ENCODE results near the gene PRKD3.

Gene PRKD3

GRCh38 chr2:37324786-37325624, at the start of gene PRKD3:
Gene PRKD3, minus strand, starts transcription at chr2:37324833. Its CDS starts 8,309 bp downstream, at chr2:37316524.
- peak; percentile 91 for DNase-seq

- DNase-seq = no peak
Measured at GRCh38 chr2:37372000-37372399, 47.4 kb upstream of the PRKD3 start.

DNA sequence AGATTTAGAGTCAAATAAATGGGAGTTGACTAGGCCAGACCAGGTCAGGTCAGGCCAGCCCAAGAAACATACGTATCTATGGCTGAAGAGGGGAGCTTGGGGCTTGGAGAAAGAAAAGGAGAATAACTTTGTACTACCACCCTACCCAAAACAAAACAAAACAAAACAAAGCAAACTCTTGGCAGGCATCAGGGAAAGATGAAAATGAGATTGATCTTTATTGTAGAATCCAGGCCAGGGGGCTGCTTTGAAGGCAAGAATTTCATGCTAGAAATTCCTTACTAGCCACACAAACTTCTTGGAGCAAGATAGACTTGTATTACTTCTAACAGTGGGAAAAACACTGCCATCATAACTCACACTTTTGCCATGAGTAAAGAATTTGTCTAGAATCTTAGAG, 46.0 kb upstream of the PRKD3 start:
- DNase-seq = no peak

- no peak for DNase-seq
Measured at GRCh38 chr2:37367984-37368383, 43.4 kb upstream of the PRKD3 start.

DNA sequence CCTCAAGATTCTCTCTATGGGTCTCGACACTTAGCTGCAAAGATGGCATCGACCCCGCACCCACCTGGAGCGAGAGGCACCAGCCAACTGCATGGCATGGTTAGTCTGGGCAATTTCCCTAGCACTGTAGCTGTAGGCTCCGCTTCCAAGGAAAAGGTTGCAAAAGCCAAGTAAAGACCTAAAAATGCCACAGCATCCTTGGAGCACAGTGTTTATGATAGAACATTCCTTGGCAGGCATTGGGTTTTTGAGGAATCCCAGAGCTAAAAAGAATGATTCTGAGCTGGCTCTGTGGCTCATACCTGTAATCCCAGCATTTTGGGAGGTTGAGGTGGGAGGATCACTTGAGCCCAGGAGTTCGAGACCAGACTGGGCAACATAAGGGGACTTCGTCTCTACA, 42.7 kb upstream of the PRKD3 start:
- DNase-seq = no peak

DNA sequence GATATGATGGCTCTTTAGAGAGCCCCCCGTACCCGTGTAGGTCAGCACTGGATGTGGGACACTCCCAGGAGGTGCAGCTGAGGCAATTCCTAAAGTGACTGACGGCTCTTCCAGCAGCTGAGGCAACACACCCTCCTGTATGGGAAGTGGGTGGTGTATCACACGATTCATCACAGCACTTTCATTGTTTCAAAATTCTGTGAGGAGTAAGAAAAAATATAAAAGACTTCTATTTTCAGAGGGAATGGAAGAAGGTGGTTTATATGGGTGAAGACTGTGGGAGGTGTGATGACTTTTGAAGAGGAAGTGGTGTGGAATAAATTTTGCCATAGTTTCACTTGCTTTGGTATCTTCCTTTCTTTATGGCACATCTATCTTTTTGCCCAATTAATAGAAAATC, 42.1 kb upstream of the PRKD3 start:
- DNase-seq = no peak

GRCh38 chr2:37365669-37366068, 41.0 kb upstream of the PRKD3 start:
- DNase-seq = no peak

- DNase-seq = no peak
Measured at GRCh38 chr2:37364351-37364750, 39.7 kb upstream of the PRKD3 start.

GRCh38 chr2:37361994-37362698, 37.5 kb upstream of the PRKD3 start:
- DNase-seq = no peak

DNA sequence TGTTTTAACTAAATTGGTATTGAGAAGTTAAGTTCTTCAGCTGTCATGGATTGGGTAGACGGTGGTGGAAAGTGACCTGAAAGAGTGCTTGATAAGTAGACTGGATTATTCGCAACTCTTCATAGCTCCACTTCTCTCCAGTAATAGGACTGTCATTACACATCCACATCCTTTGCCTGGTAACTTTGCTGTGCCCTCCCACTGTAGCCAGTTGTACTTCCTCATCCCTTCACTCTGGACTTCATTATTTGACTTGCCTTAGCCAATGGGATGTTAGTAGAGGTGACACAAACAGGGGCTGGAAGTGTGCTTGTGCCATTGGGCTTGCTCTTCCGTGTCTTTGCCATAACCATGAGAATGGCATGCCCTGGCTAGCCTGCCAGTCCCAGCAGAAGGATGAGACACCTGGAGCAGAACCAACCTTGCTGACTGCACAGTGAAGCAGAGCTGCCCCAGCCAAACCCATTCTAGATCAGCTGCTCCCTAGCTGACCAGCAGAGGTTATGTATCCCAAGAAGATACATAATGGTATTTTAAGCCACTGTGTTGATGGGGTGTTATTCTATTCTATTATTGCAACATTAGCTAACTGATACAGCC, 36.7 kb upstream of the PRKD3 start:
- no peak for DNase-seq

GRCh38 chr2:37358466-37358865, 33.8 kb upstream of the PRKD3 start:
- no peak for DNase-seq

- DNase-seq = no peak
Measured at GRCh38 chr2:37357530-37357929, 32.9 kb upstream of the PRKD3 start.

DNA sequence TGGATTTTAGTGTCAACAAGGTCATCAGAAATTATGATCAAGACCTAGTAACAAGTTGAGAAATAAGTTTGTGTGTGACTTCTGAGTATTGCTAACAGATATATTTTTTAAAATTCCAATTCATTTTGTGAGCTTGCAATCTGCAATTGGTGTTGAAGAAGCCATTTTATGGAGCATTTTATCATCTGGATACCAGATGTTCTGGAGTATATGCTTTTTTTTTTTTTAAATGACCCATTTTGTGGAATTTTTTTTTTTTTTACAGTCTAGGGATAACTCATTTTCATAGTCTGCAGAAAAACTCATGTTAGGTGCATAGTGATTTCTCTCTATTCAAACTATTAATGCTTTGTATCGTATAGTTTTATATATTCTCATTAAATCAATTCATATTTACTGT, 32.4 kb upstream of the PRKD3 start:
- no peak for DNase-seq

GRCh38 chr2:37356299-37356698, 31.7 kb upstream of the PRKD3 start:
- DNase-seq = no peak

DNA sequence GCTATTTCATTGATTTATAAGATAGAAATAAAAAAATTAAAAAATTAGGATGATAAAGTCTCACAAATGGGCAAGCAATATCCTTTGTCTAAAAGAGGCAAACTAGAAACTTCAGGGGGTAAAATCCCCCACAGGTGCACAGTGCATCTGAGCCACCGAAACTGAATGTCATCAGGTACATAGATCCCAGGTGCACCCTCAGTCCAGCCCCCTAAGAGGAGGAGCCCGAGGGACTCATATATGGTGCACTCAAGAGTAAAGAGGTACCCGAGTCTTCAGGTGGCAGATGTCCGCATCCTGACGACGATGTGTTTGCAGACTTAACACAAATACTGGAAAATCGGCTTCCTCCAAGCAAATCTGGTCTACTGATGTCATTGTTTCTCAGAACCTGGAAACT, 31.1 kb upstream of the PRKD3 start:
- DNase-seq = no peak

DNA sequence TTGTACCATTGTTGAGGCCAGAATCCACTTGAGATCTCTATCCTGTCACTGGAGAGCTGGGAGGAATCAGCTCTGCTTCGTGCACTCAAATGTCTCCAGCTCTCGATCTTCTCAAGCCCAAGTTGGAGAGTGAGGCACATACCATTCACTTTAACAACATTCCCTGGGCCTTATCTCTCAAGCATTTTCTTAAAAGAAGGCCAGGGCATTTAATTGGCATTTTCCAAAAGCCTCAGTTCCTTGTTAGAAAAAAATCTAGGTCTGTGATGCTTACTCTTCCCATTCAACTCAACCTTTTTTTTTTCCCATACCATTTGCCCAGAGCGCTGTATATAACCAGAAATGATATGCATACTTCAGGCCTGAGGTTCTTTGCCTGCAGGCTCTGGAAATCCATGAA, 29.9 kb upstream of the PRKD3 start:
- no peak for DNase-seq

DNA sequence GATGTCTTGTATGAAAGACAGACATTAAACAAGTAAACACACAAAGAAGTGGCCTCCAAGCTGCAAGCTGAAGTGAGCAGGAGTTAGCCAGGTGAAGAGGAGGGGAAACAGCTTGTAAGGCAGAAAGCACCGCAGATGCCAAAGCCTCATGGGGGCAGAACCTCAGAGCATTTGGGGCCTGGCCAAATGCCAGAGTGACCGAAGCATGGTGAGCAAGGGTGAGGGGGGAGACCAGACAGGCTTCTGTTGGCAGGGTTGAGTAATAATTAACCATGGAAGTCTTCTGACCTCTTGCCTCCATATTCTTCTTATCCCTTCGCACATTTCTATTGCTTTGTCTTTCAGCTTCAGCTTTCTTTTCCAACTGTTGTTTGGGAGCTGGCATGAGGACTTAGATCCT, 25.4 kb upstream of the PRKD3 start:
- DNase-seq = no peak

DNA sequence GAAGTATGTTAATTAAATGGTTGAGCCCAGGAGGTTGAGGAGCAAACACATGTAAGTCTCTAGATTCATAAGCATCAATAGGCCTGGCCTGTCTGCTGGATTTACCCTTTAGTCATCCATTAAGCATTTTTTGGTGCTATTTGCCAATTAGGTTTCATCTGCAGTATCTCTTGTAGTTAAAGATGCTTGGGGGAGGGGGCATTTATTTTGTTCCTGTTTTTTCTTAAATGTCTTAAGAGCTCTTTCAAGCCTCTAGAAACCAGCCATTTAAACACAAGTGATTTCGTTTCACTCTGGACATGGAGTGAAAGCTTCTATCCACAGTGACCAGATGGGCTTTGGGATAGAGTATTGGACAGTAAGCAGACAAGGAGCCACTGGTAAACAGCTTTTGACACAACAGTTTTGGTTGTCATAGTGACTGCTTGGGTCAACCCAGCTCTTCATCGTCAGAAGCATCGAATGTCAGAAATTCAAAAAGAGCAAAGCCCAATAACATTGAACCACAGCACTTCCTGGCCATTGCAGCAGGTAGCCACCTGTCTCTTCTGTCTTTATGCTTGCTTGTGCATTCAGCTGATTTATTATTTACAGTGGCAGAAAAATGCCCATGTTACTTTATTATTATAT, 24.7 kb upstream of the PRKD3 start:
- DNase-seq = no peak

- DNase-seq = no peak
Measured at GRCh38 chr2:37348155-37348554, 23.5 kb upstream of the PRKD3 start.

- DNase-seq = peak; percentile 60
Measured at GRCh38 chr2:37344453-37345361, 20.1 kb upstream of the PRKD3 start, which contains the start of gene QPCT. Gene QPCT, plus strand, starts transcription at chr2:37344630. Its CDS starts 102 bp downstream, at chr2:37344732.

DNA sequence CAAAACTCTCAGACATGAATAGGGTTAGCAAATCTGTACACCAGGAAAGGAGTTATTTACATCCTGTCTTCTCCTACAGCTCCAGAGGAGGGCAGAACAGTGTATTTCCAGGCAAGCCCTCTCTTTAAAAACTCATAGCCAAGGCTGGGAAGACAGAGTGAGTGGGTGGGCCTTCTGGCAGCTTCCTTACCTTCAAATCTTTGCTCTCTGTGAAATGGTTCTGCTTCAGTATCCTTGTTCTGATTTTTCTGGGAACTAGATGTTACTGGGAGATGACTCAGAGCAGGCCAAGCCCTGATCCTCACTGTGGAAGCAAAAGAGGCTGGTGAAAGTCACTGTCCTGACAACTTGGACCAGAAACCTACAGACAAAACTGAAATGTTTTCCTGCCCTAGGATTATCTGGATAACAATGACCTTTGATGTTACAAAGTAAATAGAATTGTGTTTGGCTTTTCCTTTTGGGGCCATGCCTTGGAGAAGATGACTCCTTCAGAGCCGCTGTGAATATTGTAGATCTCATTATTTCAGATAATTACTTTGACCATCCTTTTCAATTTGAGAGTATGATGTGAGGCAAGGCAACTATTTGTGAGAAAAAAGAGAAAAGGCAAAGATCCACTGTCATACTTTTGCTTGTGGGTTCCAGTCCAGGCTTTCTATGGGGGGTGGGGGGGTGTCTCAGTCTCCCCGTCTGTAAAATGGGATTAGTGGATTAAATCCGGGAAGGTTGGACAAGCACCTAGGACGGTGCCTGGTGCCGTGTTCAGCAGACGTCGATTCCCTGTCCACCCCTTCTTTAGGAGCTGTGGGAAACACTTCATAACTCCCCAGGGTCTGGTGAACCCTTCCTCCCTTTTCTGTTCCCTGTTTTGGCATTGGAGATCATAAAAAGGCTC, 19.2 kb upstream of the PRKD3 start:
- peak; percentile 43 for DNase-seq

Measured in right forelimb (tissue), 1 donor.